H1 (cell line): ENCODE data around the gene NIFK. TPM values are rescaled to one million over a fixed set of nuclear protein-coding genes. Genes with fewer than 3 reads are reported as not detected.

ENCODE experiments used
- CTCF ChIA-PET: fragments of 300-600 bp; sonication (Branson Sonifier 250); formaldehyde crosslinking; loops from one replicate; lab custom pipeline; 2021; ENCODE audit not compliant: partially characterized antibody; lab: Charles Lee
- POLR2A ChIA-PET: fragments of 300-600 bp; sonication (Branson Sonifier 250); formaldehyde crosslinking; loops from one replicate; lab custom pipeline; 2021; ENCODE audit warnings: inconsistent platforms; ENCODE audit not compliant: partially characterized antibody; lab: Charles Lee
- DNase-seq, 2 experiments: peaks; one replicate each; pipeline versions ENCODE4 v3.0.0 to v3.0.0-alpha.2; 2010 to 2022; ENCODE audit warnings: low spot score in 2 of 2, low read depth in 1 of 2, mixed read lengths in 1 of 2
- FAIRE-seq: peaks from 2 replicates; lab custom pipeline; 2011; peaks lifted over from hg19 to GRCh38; lab: Jason Lieb, UNC
- H2AFZ ChIP-seq: 2 replicates; pipeline ENCODE4 v1.8.1; 2012; ENCODE audit warnings: low read length, inconsistent platforms
- H2AK5ac ChIP-seq: 2 replicates; pipeline ENCODE4 v1.6.1; 2013; ENCODE audit warnings: low read depth, low read length
- H2BK120ac ChIP-seq: replicated peaks from 2 replicates; pipeline ENCODE3; 2013; ENCODE audit warnings: low read depth, low read length, inconsistent platforms
- H2BK12ac ChIP-seq: 2 replicates; pipeline ENCODE4 v1.6.1; 2013; ENCODE audit warnings: low read depth, low read length
- H2BK15ac ChIP-seq: 2 replicates; pipeline ENCODE4 v1.6.1; 2013; ENCODE audit warnings: low read length
- H2BK20ac ChIP-seq: 2 replicates; pipeline ENCODE4 v1.6.1; 2013; ENCODE audit warnings: low read length
- H2BK5ac ChIP-seq: 2 replicates; pipeline ENCODE4 v1.6.1; 2013; ENCODE audit warnings: low read depth, low read length
- H3K14ac ChIP-seq: 2 replicates; pipeline ENCODE4 v1.6.1; 2013; ENCODE audit warnings: inconsistent platforms; ENCODE audit not compliant: insufficient read length
- H3K18ac ChIP-seq: 2 replicates; pipeline ENCODE4 v1.6.1; 2013; ENCODE audit warnings: low read length; ENCODE audit errors: extremely low read depth
- H3K23ac ChIP-seq: 2 replicates; pipeline ENCODE4 v1.6.1; 2013; ENCODE audit warnings: inconsistent platforms; ENCODE audit not compliant: insufficient read length
- H3K23me2 ChIP-seq: 2 replicates; pipeline ENCODE4 v1.6.1; 2013; ENCODE audit warnings: low read depth, low read length
- H3K27ac ChIP-seq: 2 replicates; pipeline ENCODE4 v1.6.1; 2011; ENCODE audit warnings: low read depth, low read length, inconsistent platforms
- H3K27me3 ChIP-seq, 4 experiments: replicated peaks in 1 of 4; 1 replicate in 1 of 4; 2 replicates in 3 of 4; pipeline versions ENCODE4 v1.6.1 to v1.8.1; 2011 to 2013; ENCODE audit warnings: low read length in 3 of 4, mild to moderate bottlenecking in 3 of 4, inconsistent platforms in 2 of 4, mixed read lengths in 2 of 4, moderate library complexity in 1 of 4; ENCODE audit not compliant: control insufficient read depth in 3 of 4, insufficient read depth in 3 of 4; ENCODE audit errors: extremely low read depth in 1 of 4
- H3K36me3 ChIP-seq, 4 experiments: 2 replicates each; pipeline versions ENCODE4 v1.6.1 to v1.8.1; 2011 to 2013; ENCODE audit warnings: mild to moderate bottlenecking in 4 of 4, low read length in 3 of 4, moderate library complexity in 2 of 4, control low read depth in 1 of 4, inconsistent platforms in 1 of 4; ENCODE audit not compliant: insufficient read depth in 4 of 4, control insufficient read depth in 2 of 4
- H3K4ac ChIP-seq: replicated peaks from 2 replicates; pipeline ENCODE3; 2013; ENCODE audit warnings: low read length, low read depth, mixed read lengths, inconsistent platforms; ENCODE audit not compliant: insufficient read length
- H3K4me1 ChIP-seq, 4 experiments: replicated peaks in 1 of 4; 1 replicate in 1 of 4; 2 replicates in 3 of 4; pipeline versions ENCODE4 v1.6.1 to v1.8.1; 2011 to 2013; ENCODE audit warnings: low read length in 3 of 4, inconsistent platforms in 2 of 4, mixed read lengths in 1 of 4; ENCODE audit not compliant: insufficient read depth in 4 of 4, control insufficient read depth in 3 of 4
- H3K4me2 ChIP-seq, 2 experiments: 2 replicates each; pipeline versions ENCODE4 v1.6.1 to v1.8.1; 2011 to 2013; ENCODE audit warnings: low read depth in 2 of 2, low read length in 2 of 2, control low read depth in 1 of 2, inconsistent platforms in 1 of 2, mild to moderate bottlenecking in 1 of 2; ENCODE audit not compliant: insufficient read depth in 1 of 2
- H3K4me3 ChIP-seq, 4 experiments: fragments of 200-600, 300-600 bp in 1 of 4; sonication (generic), shearing (Covaris generic), sonication (Bioruptor Twin) in 1 of 4; 2 replicates each; pipeline versions ENCODE4 v1.5.1 to v1.8.1; 2011 to 2016; ENCODE audit warnings: low read length in 4 of 4, low read depth in 3 of 4, control low read depth in 2 of 4, inconsistent platforms in 2 of 4, mild to moderate bottlenecking in 2 of 4, mixed read lengths in 1 of 4, moderate library complexity in 1 of 4; ENCODE audit not compliant: insufficient read depth in 2 of 4; ENCODE audit errors: extremely low read depth in 1 of 4
- H3K56ac ChIP-seq: replicated peaks from 2 replicates; pipeline ENCODE3; 2013; ENCODE audit warnings: low read depth, mild to moderate bottlenecking, mixed read lengths, low read length, inconsistent platforms; ENCODE audit not compliant: insufficient read length
- H3K79me1 ChIP-seq: 2 replicates; pipeline ENCODE4 v1.6.1; 2013; ENCODE audit warnings: low read depth, low read length, control low read depth
- H3K79me2 ChIP-seq, 2 experiments: 2 replicates each; pipeline versions ENCODE4 v1.6.1 to v1.8.1; 2012 to 2013; ENCODE audit warnings: low read length in 2 of 2, mild to moderate bottlenecking in 2 of 2, inconsistent platforms in 1 of 2; ENCODE audit not compliant: insufficient read depth in 2 of 2, control insufficient read depth in 1 of 2
- H3K9ac ChIP-seq, 4 experiments: replicated peaks in 1 of 4; 1 replicate in 1 of 4; 2 replicates in 3 of 4; pipeline versions ENCODE4 v1.6.1 to v1.8.1; 2011 to 2013; ENCODE audit warnings: low read depth in 3 of 4, low read length in 3 of 4, control low read depth in 2 of 4, mild to moderate bottlenecking in 2 of 4, moderate library complexity in 2 of 4, inconsistent platforms in 1 of 4; ENCODE audit errors: extremely low read depth in 1 of 4
- H3K9me3 ChIP-seq, 2 experiments: 2 replicates each; pipeline versions ENCODE4 v1.6.1 to v1.8.1; 2012 to 2013; ENCODE audit warnings: mild to moderate bottlenecking in 2 of 2, moderate library complexity in 2 of 2, control low read depth in 1 of 2, inconsistent platforms in 1 of 2, low read depth in 1 of 2, low read length in 1 of 2, mixed read lengths in 1 of 2; ENCODE audit not compliant: insufficient read depth in 2 of 2
- H4K20me1 ChIP-seq, 2 experiments: replicated peaks in 1 of 2; 2 replicates each; pipeline versions ENCODE3 to v1.8.1; 2011 to 2013; ENCODE audit warnings: inconsistent platforms in 2 of 2, low read length in 2 of 2, mild to moderate bottlenecking in 1 of 2; ENCODE audit not compliant: insufficient read depth in 2 of 2, control insufficient read depth in 1 of 2
- H4K5ac ChIP-seq: 2 replicates; pipeline ENCODE4 v1.6.1; 2013; ENCODE audit warnings: low read length, low read depth, mixed read lengths, inconsistent platforms; ENCODE audit not compliant: insufficient read length
- H4K8ac ChIP-seq: 2 replicates; pipeline ENCODE4 v1.8.0; 2013; ENCODE audit warnings: mild to moderate bottlenecking, moderate library complexity, low read length, inconsistent platforms; ENCODE audit not compliant: insufficient read depth; ENCODE audit errors: extremely low read depth
- H4K91ac ChIP-seq: replicated peaks from 2 replicates; pipeline ENCODE3; 2013; ENCODE audit warnings: low read length, mixed read lengths, inconsistent platforms; ENCODE audit not compliant: insufficient read length
- RNF2 ChIP-seq: fragments of 200-900, 300-1000 bp; sonication (generic); IDR thresholded peaks from 2 replicates; pipeline ENCODE4 v1.7.1; 2016; ENCODE audit warnings: borderline replicate concordance, low read depth, mild to moderate bottlenecking, antibody characterized with exemption, low read length; ENCODE audit not compliant: poor library complexity, severe bottlenecking; ENCODE audit errors: missing control alignments
- SAP30 ChIP-seq: fragments of 300-600 bp; sonication (generic); IDR thresholded peaks from 2 replicates; pipeline ENCODE4 v1.7.1; 2012; ENCODE audit warnings: low read length, moderate library complexity, mild to moderate bottlenecking, inconsistent platforms; ENCODE audit not compliant: insufficient read depth, insufficient replicate concordance
- WGBS, 2 experiments: shearing (Covaris generic) in 1 of 2; methylation state at CpG; one replicate each; pipeline versions ENCODE4 v1.1.6 to v1.1.7; 2013 to 2015; ENCODE audit warnings: low lambda C conversion rate in 2 of 2, mixed read lengths in 2 of 2, inconsistent platforms in 1 of 2, low coverage in 1 of 2, missing lambda C conversion rate in 1 of 2; ENCODE audit not compliant: insufficient replicate concordance in 2 of 2, insufficient coverage in 1 of 2, insufficient read length in 1 of 2; ENCODE audit errors: extremely low coverage in 1 of 2, missing lambda C conversion rate in 1 of 2; 5-methylcytosine and 5-hydroxymethylcytosine counted together
- polyA plus RNA-seq, 7 experiments: library from polyadenylated mRNA; depleted of rRNA in 3 of 7; stranded (reverse) in 5 of 7; unstranded in 2 of 7; fragments of >200 nt in 5 of 7; fragments of 200-250 nt in 2 of 7; gene quantifications; 1 replicate in 5 of 7; 2 replicates in 1 of 7; 4 replicates in 1 of 7; pipeline versions ENCODE4 v1.2.1 to v1.2.3, GENCODE V29; 2011 to 2013; ENCODE audit warnings: missing spikeins in 2 of 7, mixed read lengths in 2 of 7
- total RNA-seq: library from RNA; stranded (reverse); fragmentation: NEBNext Ultra II Directional; extraction: Animal tissue kit (Norgen Biotek cat#: 25700); gene quantifications from 2 replicates; pipeline ENCODE4 v1.2.1, GENCODE V29; 2021

NIFK gene
- total and polyA plus RNA-seq, 2 of the 8 experiments (the other 6 are each of a cell fraction or from before 2014, with no cell fraction given): 24.4 to 117 TPM

GRCh38 chr2:121736140-121736461, 574 bp downstream of the NIFK start:
- no peaks in the 10 kb centered on the region for H3K79me1 ChIP-seq
- peaks cover 4% of the 10 kb centered on the region for H3K23me2 ChIP-seq
- H3K9me3 ChIP-seq: no peaks in the 10 kb centered on the region
- H3K4me2 ChIP-seq: peak overlapping the region; percentile 70 to 87
- DNase-seq (no peak), FAIRE-seq (no peak)
- H3K27ac ChIP-seq: peak overlapping the region; percentile 12; the same call in 1 of the 2 replicates
- H3K18ac ChIP-seq: no peak overlapping the region
- peaks cover 0 to 5% (median 1%) of the 10 kb centered on the region in 4 experiments; a peak in 4 of 7 replicates for H3K4me1 ChIP-seq
- 0 out of 2 replicates have a peak overlapping the region, but pooled peaks have one; percentile 12 for H2BK15ac ChIP-seq
- H3K4me3 ChIP-seq: peak overlapping the region; percentile 79 to 97 (median 96)
- peaks cover 10 to 27% of the 10 kb centered on the region in 2 experiments for H3K79me2 ChIP-seq
- 2% methylated on average over 8 of the region's 8 CpGs; no CpG with 5 or more reads in 1 of the 2 experiments for WGBS, 2 experiments
- H2AFZ ChIP-seq: 0 out of 2 replicates have a peak overlapping the region, but pooled peaks have one; percentile 3
- no peak overlapping the region for H3K56ac ChIP-seq
- peak overlapping the region; percentile 81 to 97 (median 86) for H3K9ac ChIP-seq
- H3K27me3 ChIP-seq: no peaks in the 10 kb centered on the region
- H3K36me3 ChIP-seq: peaks cover 15 to 36% (median 22%) of the 10 kb centered on the region in 4 experiments
- H2BK120ac ChIP-seq: no peak overlapping the region
- H3K23ac ChIP-seq: no peak overlapping the region
- ChIA-PET CTCF (interaction anchor here (1.1 kb wide), 1 partner anchor 36 kb away, joined by 3 read pairs; no protein-coding TSS in a partner anchor), POLR2A (interaction anchor here (1.1 to 2.6 kb wide), 12 partner anchors 9 to 206 kb away, joined by 3 to 22 read pairs (median 4); partner anchors contain the start of genes RNU4ATAC and TSN)
- no peak overlapping the region for H2AK5ac ChIP-seq
- H4K8ac ChIP-seq: no peak overlapping the region
- H3K14ac ChIP-seq: peak overlapping the region; percentile 83
- H4K20me1 ChIP-seq: peaks cover 0 to 12% of the 10 kb centered on the region in 2 experiments
- peak overlapping the region; percentile 68 for H4K91ac ChIP-seq
- H2BK12ac ChIP-seq: no peak overlapping the region
- TF ChIP-seq RNF2 (no peak), SAP30 (peak; percentile 96)
- H2BK5ac ChIP-seq: peak overlapping the region; percentile 79; the same call in 1 of the 2 replicates
- no peak overlapping the region for H2BK20ac ChIP-seq
- H3K4ac ChIP-seq: peak overlapping the region; percentile 57
- peak overlapping the region; percentile 8 for H4K5ac ChIP-seq
